ENCODE data around the gene KRT23. TPM values are rescaled to one million over a fixed set of nuclear protein-coding genes. Genes with fewer than 3 reads are reported as not detected.

KRT23 gene
- polyA plus RNA-seq, 6 donors from 2014 or later, result 0.19 TPM; not detected in 5

DNA sequence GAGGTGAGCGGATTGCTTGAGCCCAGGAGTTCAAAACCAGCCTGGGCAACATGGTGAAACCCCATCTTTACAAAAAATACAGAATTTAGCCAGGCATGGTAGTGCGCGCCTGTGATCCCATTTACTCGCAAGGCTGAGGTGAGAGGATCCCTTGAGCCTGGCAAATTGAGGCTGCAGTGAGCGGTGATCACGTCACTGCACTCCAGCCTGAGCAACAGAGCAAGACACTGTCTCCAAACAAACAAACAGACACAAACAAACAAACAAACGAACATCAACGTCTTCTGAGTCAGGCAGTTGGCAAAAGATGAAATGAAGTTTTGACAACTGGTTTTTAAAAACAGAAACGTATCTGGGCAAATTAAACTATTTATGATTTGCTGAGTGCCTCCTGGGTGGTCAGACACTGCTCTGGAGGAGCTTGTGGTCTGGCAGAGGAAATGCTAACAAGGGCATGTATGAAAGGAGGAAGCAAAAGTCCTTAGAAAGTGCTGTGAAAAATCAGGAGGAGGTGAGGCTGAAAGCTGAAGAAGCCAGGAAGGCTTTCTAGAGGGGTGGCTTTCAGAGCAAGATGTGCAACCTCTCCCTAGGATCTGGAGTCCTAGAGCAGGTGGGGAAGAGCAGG, 42.2 kb downstream of the KRT23 start:
- Mint-ChIP-seq H3K9me3 (no peaks in the 10 kb centered on the region), H3K27ac (no peak overlapping the region), H3K4me1 (peaks cover 7 to 11% (median 8%) of the 10 kb centered on the region in 3 donors), H3K4me3 (no peak overlapping the region), H3K36me3 (no peaks in the 10 kb centered on the region), H3K27me3 (peaks cover 27 to 60% (median 34%) of the 10 kb centered on the region in 3 donors)
- ATAC-seq (ENCODE audit: low read depth in 2 of 2), result no peak
- no peak for DNase-seq

- H3K27ac Mint-ChIP-seq, result no peak overlapping the region
- no peak overlapping the region for H3K4me3 Mint-ChIP-seq
- no peaks in the 10 kb centered on the region for H3K36me3 Mint-ChIP-seq
- DNase-seq, result no peak
- peaks cover 0 to 13% (median 10%) of the 10 kb centered on the region in 3 donors for H3K4me1 Mint-ChIP-seq
- peaks cover 29 to 60% (median 47%) of the 10 kb centered on the region in 3 donors for H3K27me3 Mint-ChIP-seq
- H3K9me3 Mint-ChIP-seq, result no peaks in the 10 kb centered on the region
- no peak for ATAC-seq (ENCODE audit: low read depth in 2 of 2)
Measured at GRCh38 chr17:40888196-40888720, 49.2 kb downstream of the KRT23 start.

DNA sequence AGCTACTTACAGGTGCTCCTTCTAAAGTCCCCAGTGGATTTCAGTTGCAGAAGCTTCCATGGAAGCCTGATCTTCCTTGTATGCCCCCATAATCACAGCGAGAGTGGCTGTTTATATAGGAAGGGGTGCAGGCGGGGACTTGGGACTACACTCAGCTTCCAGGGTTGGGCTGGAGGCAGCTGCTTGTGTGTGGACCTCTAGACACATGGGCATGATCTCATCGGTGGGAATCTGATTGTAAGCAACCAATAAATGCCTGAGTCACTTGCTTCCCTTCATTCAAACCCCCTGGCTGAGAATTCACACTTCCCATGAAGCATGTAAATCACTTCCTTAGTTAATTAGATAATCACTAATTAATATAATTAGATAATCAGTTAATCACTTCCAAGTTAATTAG, 51.4 kb downstream of the KRT23 start:
- Mint-ChIP-seq H3K27me3 (peaks cover 20 to 57% (median 42%) of the 10 kb centered on the region in 3 donors), H3K27ac (no peak overlapping the region), H3K36me3 (no peaks in the 10 kb centered on the region), H3K9me3 (no peaks in the 10 kb centered on the region), H3K4me3 (no peak overlapping the region), H3K4me1 (peaks cover 0 to 10% (median 9%) of the 10 kb centered on the region in 3 donors)
- ATAC-seq (ENCODE audit: low read depth in 2 of 2), result no peak
- DNase-seq, result no peak

GRCh38 chr17:40884708-40885512, 52.5 kb downstream of the KRT23 start, which contains the start of gene KRT20:
KRT20 (minus strand) TSS chr17:40885242; CDS start chr17:40885185, 57 bp downstream.
- ATAC-seq (ENCODE audit: low read depth in 2 of 2) (no peak), DNase-seq (no peak)
- H3K9me3 Mint-ChIP-seq, result no peaks in the 10 kb centered on the region
- no peak within 1 kb of the TSS for H3K4me3 Mint-ChIP-seq
- no peaks in the 10 kb centered on the region for H3K36me3 Mint-ChIP-seq
- H3K27me3 Mint-ChIP-seq, result peaks cover 20 to 47% (median 45%) of the 10 kb centered on the region in 3 donors
- H3K4me1 Mint-ChIP-seq, result peaks cover 0 to 10% (median 9%) of the 10 kb centered on the region in 3 donors
- no peak within 1 kb of the TSS for H3K27ac Mint-ChIP-seq

DNA sequence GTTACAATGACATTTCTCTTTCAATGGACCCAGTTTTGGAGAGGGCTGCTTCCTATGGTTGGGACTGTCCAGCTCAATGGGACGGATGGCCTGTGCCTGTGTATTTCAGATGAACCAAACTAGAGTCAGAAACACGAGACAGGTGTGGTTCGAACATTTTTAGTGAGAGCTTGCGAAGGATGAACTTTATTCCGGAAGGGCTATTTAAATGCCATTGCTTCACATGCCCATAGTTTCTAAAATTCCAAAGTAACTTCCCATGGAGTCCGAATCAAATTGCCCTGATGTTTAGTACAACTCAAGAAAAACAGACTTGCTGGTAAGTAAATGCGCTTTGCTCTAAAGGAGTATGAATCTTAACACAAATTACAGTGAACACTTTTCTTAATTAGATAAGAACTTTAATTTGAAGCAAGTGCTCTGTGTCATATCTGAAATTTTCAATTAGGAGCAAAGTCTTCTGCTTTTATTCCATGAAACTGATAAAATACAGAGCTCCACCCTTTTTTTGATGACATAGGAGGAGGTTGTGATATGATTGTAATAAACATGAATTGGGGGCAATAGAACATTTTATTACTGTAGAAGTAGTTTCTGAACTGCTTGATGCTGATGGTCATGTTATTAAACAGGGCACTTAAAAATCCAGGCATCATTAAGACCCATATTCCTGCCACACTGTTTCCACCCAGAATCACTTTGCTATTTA, 53.7 kb downstream of the KRT23 start:
- no peaks in the 10 kb centered on the region for H3K36me3 Mint-ChIP-seq
- no peak overlapping the region for H3K4me3 Mint-ChIP-seq
- H3K27ac Mint-ChIP-seq, result no peak overlapping the region
- ATAC-seq (ENCODE audit: low read depth in 2 of 2) (no peak), DNase-seq (no peak)
- H3K9me3 Mint-ChIP-seq, result no peaks in the 10 kb centered on the region
- H3K4me1 Mint-ChIP-seq, result peaks cover 0 to 4% (median 3%) of the 10 kb centered on the region in 3 donors
- H3K27me3 Mint-ChIP-seq, result peaks cover 16 to 36% (median 35%) of the 10 kb centered on the region in 3 donors

GRCh38 chr17:40883031-40883430, 54.4 kb downstream of the KRT23 start:
- no peaks in the 10 kb centered on the region for H3K36me3 Mint-ChIP-seq
- H3K4me3 Mint-ChIP-seq, result peak overlapping the region in 1 of 8 donors; percentile 34
- ATAC-seq (ENCODE audit: low read depth in 2 of 2) (no peak), DNase-seq (no peak)
- H3K4me1 Mint-ChIP-seq, result no peaks in the 10 kb centered on the region
- no peaks in the 10 kb centered on the region for H3K9me3 Mint-ChIP-seq
- H3K27ac Mint-ChIP-seq, result peak overlapping the region in 1 of 6 donors; percentile 1
- H3K27me3 Mint-ChIP-seq, result peaks cover 11 to 29% (median 28%) of the 10 kb centered on the region in 3 donors

DNA sequence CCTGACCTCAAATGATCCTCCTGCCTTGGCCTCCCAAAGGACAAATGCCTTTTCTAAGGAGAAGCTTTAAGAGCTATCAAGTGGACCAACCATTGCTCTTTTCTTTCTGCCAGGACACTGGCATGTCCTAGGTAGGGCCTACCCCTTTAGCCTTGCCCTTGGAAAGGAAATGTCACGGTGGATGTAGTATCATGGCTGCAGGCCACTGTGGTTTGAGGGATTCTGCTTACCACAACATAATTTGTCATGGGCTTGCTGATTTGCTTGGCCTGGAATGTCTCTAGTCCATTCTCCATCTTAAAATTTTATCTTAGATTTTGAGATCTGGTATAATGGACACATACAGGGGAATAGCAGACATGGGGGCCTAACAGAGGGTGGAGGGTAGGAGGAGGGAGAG, 58.4 kb downstream of the KRT23 start:
- Mint-ChIP-seq H3K27ac (no peak overlapping the region), H3K27me3 (peaks cover 11 to 27% (median 16%) of the 10 kb centered on the region in 3 donors), H3K9me3 (no peaks in the 10 kb centered on the region), H3K4me1 (no peaks in the 10 kb centered on the region), H3K36me3 (no peaks in the 10 kb centered on the region), H3K4me3 (no peak overlapping the region)
- no peak for DNase-seq
- ATAC-seq (ENCODE audit: low read depth in 2 of 2), result no peak

GRCh38 chr17:40878044-40878443, 59.4 kb downstream of the KRT23 start:
- no peak overlapping the region for H3K4me3 Mint-ChIP-seq
- peaks cover 12 to 20% (median 13%) of the 10 kb centered on the region in 3 donors for H3K27me3 Mint-ChIP-seq
- H3K9me3 Mint-ChIP-seq, result no peaks in the 10 kb centered on the region
- no peaks in the 10 kb centered on the region for H3K4me1 Mint-ChIP-seq
- H3K27ac Mint-ChIP-seq, result no peak overlapping the region
- ATAC-seq (ENCODE audit: low read depth in 2 of 2), result no peak
- H3K36me3 Mint-ChIP-seq, result no peaks in the 10 kb centered on the region
- DNase-seq, result no peak

- Mint-ChIP-seq H3K27ac (no peak overlapping the region), H3K9me3 (no peaks in the 10 kb centered on the region), H3K4me3 (no peak overlapping the region), H3K27me3 (peaks cover 30 to 46% (median 40%) of the 10 kb centered on the region in 3 donors), H3K36me3 (no peaks in the 10 kb centered on the region), H3K4me1 (no peaks in the 10 kb centered on the region)
- no peak for ATAC-seq (ENCODE audit: low read depth in 2 of 2)
- no peak for DNase-seq
Measured at GRCh38 chr17:40873801-40874200, 63.6 kb downstream of the KRT23 start.

DNA sequence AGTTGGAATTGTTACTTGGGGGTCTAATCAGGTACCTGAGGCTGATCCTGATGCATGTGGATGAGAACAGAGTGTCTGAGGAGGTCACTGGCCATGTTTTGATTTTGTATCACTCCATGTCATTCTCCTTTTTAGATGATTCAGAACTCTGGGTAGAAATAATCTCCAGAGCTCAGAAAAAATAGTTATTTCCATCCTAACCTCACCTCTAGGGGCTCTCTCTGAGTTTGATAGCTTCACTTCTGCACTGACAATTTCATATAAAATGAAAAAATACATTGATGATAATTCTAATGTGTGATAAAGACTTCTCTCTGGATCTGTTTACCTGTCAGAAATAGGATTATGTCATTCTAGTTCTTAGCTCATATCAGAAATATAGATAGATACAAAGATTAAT, 64.2 kb downstream of the KRT23 start:
- no peak for DNase-seq
- Mint-ChIP-seq H3K27me3 (peaks cover 30 to 46% (median 40%) of the 10 kb centered on the region in 3 donors), H3K27ac (no peak overlapping the region), H3K4me1 (no peaks in the 10 kb centered on the region), H3K36me3 (no peaks in the 10 kb centered on the region), H3K9me3 (no peaks in the 10 kb centered on the region), H3K4me3 (no peak overlapping the region)
- no peak for ATAC-seq (ENCODE audit: low read depth in 2 of 2)

Other genes starting within 250 kb of the KRT23 start
- not detected for gene KRT24, start 233.9 kb downstream of the KRT23 start, polyA plus RNA-seq (ENCODE audit: low read depth in 6 of 6)
- not detected for gene KRT25, start 182.3 kb downstream of the KRT23 start, polyA plus RNA-seq (ENCODE audit: low read depth in 6 of 6)
- gene KRT26, start 165.4 kb downstream of the KRT23 start, polyA plus RNA-seq (ENCODE audit: low read depth in 6 of 6), result not detected
- under 1 TPM in 1 of 6 donors, not detected in 5; 0.53 TPM for gene KRT27, start 155.1 kb downstream of the KRT23 start, polyA plus RNA-seq (ENCODE audit: low read depth in 6 of 6)
- not detected for gene KRT28, start 137.7 kb downstream of the KRT23 start, polyA plus RNA-seq (ENCODE audit: low read depth in 6 of 6)
- gene KRT10, start 115.0 kb downstream of the KRT23 start, polyA plus RNA-seq (ENCODE audit: low read depth in 6 of 6), result 100 to 1,000 TPM; 194 to 275 (median 232) TPM
- gene KRT12, start 70.4 kb downstream of the KRT23 start, polyA plus RNA-seq (ENCODE audit: low read depth in 6 of 6), result not detected
- not detected for gene KRT20, start 52.4 kb downstream of the KRT23 start, polyA plus RNA-seq (ENCODE audit: low read depth in 6 of 6)
- gene KRT39, start 29.3 kb upstream of the KRT23 start, polyA plus RNA-seq (ENCODE audit: low read depth in 6 of 6), result not detected
- not detected for gene KRT40, start 46.7 kb upstream of the KRT23 start, polyA plus RNA-seq (ENCODE audit: low read depth in 6 of 6)
- gene KRTAP3-3, start 56.5 kb upstream of the KRT23 start, polyA plus RNA-seq (ENCODE audit: low read depth in 6 of 6), result not detected
- not detected for gene KRTAP3-2, start 62.3 kb upstream of the KRT23 start, polyA plus RNA-seq (ENCODE audit: low read depth in 6 of 6)
- not detected for gene KRTAP3-1, start 71.5 kb upstream of the KRT23 start, polyA plus RNA-seq (ENCODE audit: low read depth in 6 of 6)
- gene KRTAP1-5, start 89.6 kb upstream of the KRT23 start, polyA plus RNA-seq (ENCODE audit: low read depth in 6 of 6), result not detected
- not detected for gene KRTAP1-4, start 92.5 kb upstream of the KRT23 start, polyA plus RNA-seq (ENCODE audit: low read depth in 6 of 6)
- not detected for gene KRTAP1-3, start 97.2 kb upstream of the KRT23 start, polyA plus RNA-seq (ENCODE audit: low read depth in 6 of 6)
- not detected for gene KRTAP1-1, start 103.8 kb upstream of the KRT23 start, polyA plus RNA-seq (ENCODE audit: low read depth in 6 of 6)
- gene KRTAP2-1, start 109.7 kb upstream of the KRT23 start, polyA plus RNA-seq (ENCODE audit: low read depth in 6 of 6), result not detected
- not detected for gene KRTAP2-2, start 117.6 kb upstream of the KRT23 start, polyA plus RNA-seq (ENCODE audit: low read depth in 6 of 6)
- gene KRTAP2-3, start 122.5 kb upstream of the KRT23 start, polyA plus RNA-seq (ENCODE audit: low read depth in 6 of 6), result not detected
- gene KRTAP2-4, start 128.2 kb upstream of the KRT23 start, polyA plus RNA-seq (ENCODE audit: low read depth in 6 of 6), result not detected
- not detected for gene KRTAP4-7, start 146.5 kb upstream of the KRT23 start, polyA plus RNA-seq (ENCODE audit: low read depth in 6 of 6)
- not detected for gene KRTAP4-8, start 160.5 kb upstream of the KRT23 start, polyA plus RNA-seq (ENCODE audit: low read depth in 6 of 6)
- not detected for gene KRTAP4-16, start 164.6 kb upstream of the KRT23 start, polyA plus RNA-seq (ENCODE audit: low read depth in 6 of 6)
- gene KRTAP4-9, start 167.7 kb upstream of the KRT23 start, polyA plus RNA-seq (ENCODE audit: low read depth in 6 of 6), result not detected
- not detected for gene KRTAP4-11, start 180.7 kb upstream of the KRT23 start, polyA plus RNA-seq (ENCODE audit: low read depth in 6 of 6)
- gene KRTAP4-12, start 186.5 kb upstream of the KRT23 start, polyA plus RNA-seq (ENCODE audit: low read depth in 6 of 6), result 1 to 10 TPM in 2 of 6 donors, under 1 TPM in 2, not detected in 2; 0.30 to 3.3 (median 1.3) TPM
- gene KRTAP4-6, start 202.9 kb upstream of the KRT23 start, polyA plus RNA-seq (ENCODE audit: low read depth in 6 of 6), result 1 to 10 TPM in 2 of 6 donors, not detected in 4; 1.6 to 2.0 TPM
- not detected for gene KRTAP4-5, start 212.2 kb upstream of the KRT23 start, polyA plus RNA-seq (ENCODE audit: low read depth in 6 of 6)
- gene KRTAP4-4, start 223.1 kb upstream of the KRT23 start, polyA plus RNA-seq (ENCODE audit: low read depth in 6 of 6), result not detected
- not detected for gene KRTAP4-3, start 230.6 kb upstream of the KRT23 start, polyA plus RNA-seq (ENCODE audit: low read depth in 6 of 6)
- gene KRTAP4-2, start 240.6 kb upstream of the KRT23 start, polyA plus RNA-seq (ENCODE audit: low read depth in 6 of 6), result not detected
- gene KRTAP4-1, start 247.3 kb upstream of the KRT23 start, polyA plus RNA-seq (ENCODE audit: low read depth in 6 of 6), result not detected